VCaP (cell line): ENCODE results near the gene ELMOD2.

Experiments
- H3K27ac ChIP-seq: fragments of 450-650 bp; 2 replicates; pipeline ENCODE4 v1.5.1; 2017
- CTCF ChIP-seq: fragments of 450-650 bp; conservative IDR thresholded peaks from 2 replicates; pipeline ENCODE4 v1.5.1; 2017; ENCODE audit warnings: mild to moderate bottlenecking, moderate library complexity

Gene ELMOD2

GRCh38 chr4:140515423-140515822, 8.5 kb upstream of the ELMOD2 start:
- H3K27ac ChIP-seq = no peak overlapping the region
- no peak for TF ChIP-seq CTCF

- H3K27ac ChIP-seq = peak overlapping the region; percentile 78
- no peak for TF ChIP-seq CTCF
Observed at GRCh38 chr4:140523370-140523856, 555 bp upstream of the ELMOD2 start.

- TF ChIP-seq CTCF = no peak
- no peak overlapping the region for H3K27ac ChIP-seq
Observed at GRCh38 chr4:140529434-140529833, 5.5 kb downstream of the ELMOD2 start.

DNA sequence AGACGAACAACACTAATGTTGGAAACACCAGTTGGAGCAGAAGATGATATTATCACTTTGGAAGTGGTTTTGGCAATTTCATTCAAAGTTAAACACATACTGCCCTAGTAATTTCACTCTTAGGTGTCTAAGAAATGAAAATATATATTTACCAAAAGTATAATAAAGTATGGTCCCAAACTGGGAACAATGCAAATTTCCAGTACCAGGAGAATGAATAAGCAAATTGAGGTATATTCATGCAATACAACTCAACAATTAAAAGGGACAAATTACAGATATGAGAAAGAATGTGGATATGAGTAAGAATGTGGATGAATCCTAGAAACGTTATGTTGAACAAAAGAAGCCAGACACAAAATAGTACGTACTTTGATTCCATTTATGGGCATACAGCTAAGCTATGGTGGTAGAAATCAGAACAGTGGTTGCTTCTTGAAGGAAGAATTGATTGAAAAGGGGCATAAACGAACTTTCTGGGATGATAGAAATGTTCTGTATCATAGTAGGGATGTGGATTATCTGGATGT, 10.0 kb downstream of the ELMOD2 start:
- H3K27ac ChIP-seq = no peak overlapping the region
- TF ChIP-seq CTCF = no peak

DNA sequence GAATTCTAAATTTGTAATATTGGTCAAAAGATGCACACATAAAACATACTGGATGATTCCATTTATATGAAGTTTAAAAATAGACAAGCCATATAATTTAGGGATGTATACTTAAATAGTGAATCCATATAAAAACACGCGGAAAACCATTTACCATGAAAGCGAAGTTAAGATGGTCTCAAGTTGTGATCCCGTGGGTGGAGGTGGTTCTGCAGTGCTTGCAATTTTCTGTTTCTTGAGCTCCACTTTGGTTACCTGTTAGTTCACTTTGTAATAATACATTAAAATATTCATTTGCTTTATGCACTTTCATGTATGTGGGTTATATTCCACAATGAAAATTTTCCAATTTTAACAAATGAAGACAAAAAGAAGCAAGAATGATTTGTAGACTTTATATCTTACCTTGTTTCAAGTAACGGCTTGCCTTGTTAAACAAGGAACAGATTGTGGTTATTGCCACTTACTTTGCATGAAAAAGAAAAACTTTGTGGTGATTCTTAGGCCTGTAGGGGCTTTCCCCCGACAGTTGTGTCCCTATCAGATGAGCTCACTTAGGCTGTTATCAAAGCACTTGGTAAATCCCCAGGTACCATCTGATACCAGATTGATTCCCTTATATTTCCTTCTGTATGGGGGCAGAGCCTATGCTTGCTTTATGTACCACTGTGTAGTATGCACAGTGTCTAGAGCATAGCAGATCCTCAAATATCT, 32.6 kb downstream of the ELMOD2 start:
- TF ChIP-seq CTCF = no peak
- H3K27ac ChIP-seq = no peak overlapping the region

DNA sequence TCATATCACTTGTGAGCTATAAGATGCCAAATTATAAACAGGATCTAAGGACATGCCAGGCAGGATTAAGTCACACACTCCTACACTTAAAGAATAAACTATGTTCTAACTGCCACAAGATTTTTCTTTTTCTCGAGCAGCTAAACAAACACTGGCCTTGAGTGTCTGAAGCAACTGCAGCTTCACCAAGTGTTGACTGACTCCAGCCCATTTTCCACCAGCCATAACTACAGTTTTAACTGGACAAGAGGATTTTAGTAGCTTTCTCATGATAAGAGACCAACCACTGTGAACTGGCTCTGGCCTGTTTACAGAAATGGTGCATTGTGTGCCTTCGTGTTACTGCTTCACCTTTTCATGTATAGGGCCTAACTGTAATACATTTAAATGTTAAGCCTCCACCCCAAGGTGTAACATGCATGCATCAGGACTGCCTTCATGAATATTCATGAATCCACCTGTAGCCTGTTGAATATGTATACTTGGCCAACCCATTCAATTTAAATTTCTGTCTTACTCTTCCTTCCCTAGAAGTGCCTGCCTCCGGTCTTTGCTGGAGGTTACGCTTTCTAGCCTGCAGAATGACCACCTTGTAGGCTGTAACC, 34.0 kb downstream of the ELMOD2 start:
- peak overlapping the region; percentile 25; the same call in 1 of the 2 replicates for H3K27ac ChIP-seq
- TF ChIP-seq CTCF = no peak

GRCh38 chr4:140559696-140560095, 35.7 kb downstream of the ELMOD2 start:
- TF ChIP-seq CTCF = no peak
- H3K27ac ChIP-seq = no peak overlapping the region
